Nucleus accumbens (tissue), 56 donors: Measurements from ENCODE around the gene TAC3.
"Not testable (repeated sequence)": the region's sequence is repeated elsewhere in the genome, so short reads cannot be mapped to it uniquely, and the experiment has no call there.

Experiments
- DNase-seq, 56 donors: peaks; one replicate each; lab custom pipeline; 2025; lab: John Stamatoyannopoulos, UW

TAC3 gene

GRCh38 chr12:57039016-57039798, 22.9 kb upstream of the TAC3 start:
- DNase-seq, result no peak

GRCh38 chr12:57037264-57037663, 20.9 kb upstream of the TAC3 start:
- no peak for DNase-seq

GRCh38 chr12:57033431-57033830, 17.1 kb upstream of the TAC3 start:
- DNase-seq, result no peak

- no peak for DNase-seq
Observed at GRCh38 chr12:57031789-57032188, 15.5 kb upstream of the TAC3 start.

- no peak for DNase-seq
Observed at GRCh38 chr12:57031138-57031725, 14.9 kb upstream of the TAC3 start.

- no peak for DNase-seq
Observed at GRCh38 chr12:57029457-57029856, 13.1 kb upstream of the TAC3 start.

GRCh38 chr12:57027805-57028153, 11.4 kb upstream of the TAC3 start:
- DNase-seq, result peak in 1 of 56 donors; percentile 3

GRCh38 chr12:57027011-57027804, 10.9 kb upstream of the TAC3 start:
- DNase-seq, result peak in 1 of 56 donors; percentile 14

- DNase-seq, result no peak
Observed at GRCh38 chr12:57025196-57025595, 8.9 kb upstream of the TAC3 start.

GRCh38 chr12:57022324-57022723, 6.0 kb upstream of the TAC3 start:
- DNase-seq, result not testable (repeated sequence)

GRCh38 chr12:57019983-57020719, 3.8 kb upstream of the TAC3 start:
- DNase-seq, result no peak

GRCh38 chr12:57018906-57019305, 2.6 kb upstream of the TAC3 start:
- DNase-seq, result no peak

- DNase-seq, result not testable (repeated sequence)
Observed at GRCh38 chr12:57018353-57018752, 2.0 kb upstream of the TAC3 start.

- no peak for DNase-seq
Observed at GRCh38 chr12:57012600-57013465, 3.5 kb downstream of the TAC3 start.

- no peak for DNase-seq
Observed at GRCh38 chr12:57011438-57012424, 4.6 kb downstream of the TAC3 start.

GRCh38 chr12:57010627-57011247, 5.6 kb downstream of the TAC3 start:
- DNase-seq, result no peak

GRCh38 chr12:57009949-57010626, 6.2 kb downstream of the TAC3 start:
- no peak for DNase-seq

- peak in 1 of 56 donors; percentile 16 for DNase-seq
Observed at GRCh38 chr12:57008178-57008577, 8.2 kb downstream of the TAC3 start.
